ENCODE data around the gene COL4A1. TPM values are rescaled to one million over a fixed set of nuclear protein-coding genes. Genes with fewer than 3 reads are reported as not detected.

Gene COL4A1
- polyA plus RNA-seq, 1 of the 3 experiments (the other 2 are of a cell fraction) = 30.3 TPM

DNA sequence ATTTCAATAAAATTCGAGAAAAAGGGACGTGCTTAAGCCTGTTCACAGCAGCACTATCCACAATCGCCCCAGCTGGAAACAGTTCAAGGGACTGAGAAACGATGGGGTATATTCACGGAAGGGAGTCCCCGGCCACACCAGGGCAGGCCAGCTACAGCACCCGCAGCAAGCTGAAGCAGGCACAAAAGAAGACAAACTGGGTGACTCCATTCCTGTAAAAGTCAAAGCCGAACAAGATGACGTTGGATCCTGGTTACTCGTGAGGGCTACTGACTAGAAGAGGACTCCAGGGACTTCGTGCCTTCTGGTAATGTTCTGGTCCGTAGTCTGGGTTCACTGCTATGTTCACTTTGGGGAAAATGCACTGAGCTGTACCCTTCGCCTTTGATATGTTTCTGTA, 57.6 kb downstream of the COL4A1 start:
- 91% methylated on average over 13 of the region's 13 CpGs for WGBS (ENCODE audit: low lambda C conversion rate)
- ChIA-PET CTCF (interaction anchor here (0.9 to 1.1 kb wide), 4 partner anchors 11 to 28 kb away, joined by 3 read pairs; no protein-coding TSS in a partner anchor), POLR2A (no interaction called here)
- H3K9ac ChIP-seq = no peak overlapping the region
- peaks cover 39% of the 10 kb centered on the region for H3F3A ChIP-seq (replicated peaks; ENCODE audit: insufficient read depth)
- no peaks in the 10 kb centered on the region for H3K27me3 ChIP-seq (ENCODE audit: insufficient read depth)
- no peaks in the 10 kb centered on the region for H3K9me3 ChIP-seq
- H3K79me2 ChIP-seq (ENCODE audit: insufficient read depth) = peaks cover 66% of the 10 kb centered on the region
- H3K4me1 ChIP-seq (ENCODE audit: control insufficient read depth in 1 of 2, insufficient read depth in 2 of 2, low read depth in 1 of 2, low read length in 1 of 2) = peaks cover 23 to 44% of the 10 kb centered on the region in 2 experiments
- TF ChIP-seq GATA2 (CRISPR knock-in tag; IDR thresholded peaks at IDR 0.05) = no peak
- TF ChIP-seq FOXJ3 (CRISPR knock-in tag; IDR thresholded peaks at IDR 0.05) = no peak
- TF ChIP-seq EP300 (IDR thresholded peaks at IDR 0.05; ENCODE audit: borderline replicate concordance in 1 of 2, low read depth in 1 of 2, low read length in 1 of 2) = no peak
- TF ChIP-seq MXI1 (IDR thresholded peaks at IDR 0.05; ENCODE audit: low read depth, low read length) = no peak
- TF ChIP-seq, protein P1, sequence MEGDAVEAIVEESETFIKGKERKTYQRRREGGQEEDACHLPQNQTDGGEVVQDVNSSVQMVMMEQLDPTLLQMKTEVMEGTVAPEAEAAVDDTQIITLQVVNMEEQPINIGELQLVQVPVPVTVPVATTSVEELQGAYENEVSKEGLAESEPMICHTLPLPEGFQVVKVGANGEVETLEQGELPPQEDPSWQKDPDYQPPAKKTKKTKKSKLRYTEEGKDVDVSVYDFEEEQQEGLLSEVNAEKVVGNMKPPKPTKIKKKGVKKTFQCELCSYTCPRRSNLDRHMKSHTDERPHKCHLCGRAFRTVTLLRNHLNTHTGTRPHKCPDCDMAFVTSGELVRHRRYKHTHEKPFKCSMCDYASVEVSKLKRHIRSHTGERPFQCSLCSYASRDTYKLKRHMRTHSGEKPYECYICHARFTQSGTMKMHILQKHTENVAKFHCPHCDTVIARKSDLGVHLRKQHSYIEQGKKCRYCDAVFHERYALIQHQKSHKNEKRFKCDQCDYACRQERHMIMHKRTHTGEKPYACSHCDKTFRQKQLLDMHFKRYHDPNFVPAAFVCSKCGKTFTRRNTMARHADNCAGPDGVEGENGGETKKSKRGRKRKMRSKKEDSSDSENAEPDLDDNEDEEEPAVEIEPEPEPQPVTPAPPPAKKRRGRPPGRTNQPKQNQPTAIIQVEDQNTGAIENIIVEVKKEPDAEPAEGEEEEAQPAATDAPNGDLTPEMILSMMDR (IDR thresholded peaks at IDR 0.05) = no peak
- TF ChIP-seq ELF1 (IDR thresholded peaks at IDR 0.05) = no peak
- TF ChIP-seq TAF1 (IDR thresholded peaks at IDR 0.05; ENCODE audit: borderline replicate concordance, low read depth, low read length) = no peak
- no peak for TF ChIP-seq RFX5 (IDR thresholded peaks at IDR 0.05; ENCODE audit: low read length)
- H2AFZ ChIP-seq (ENCODE audit: low read depth) = no peak overlapping the region
- peak overlapping the region in 1 of 2 experiments; percentile 61; a peak in 2 of 4 replicates for H3K27ac ChIP-seq (ENCODE audit: low read depth in 2 of 2, low read length in 1 of 2)
- H3K9me2 ChIP-seq = no peaks in the 10 kb centered on the region
- no peak for DNase-seq
- no peak overlapping the region for H3K4me2 ChIP-seq
- H4K20me1 ChIP-seq (ENCODE audit: insufficient read depth) = no peaks in the 10 kb centered on the region
- H3K4me3 ChIP-seq (ENCODE audit: low read depth in 2 of 2, low read length in 1 of 2) = no peak overlapping the region
- no peaks in the 10 kb centered on the region for H3K36me3 ChIP-seq (replicated peaks in 1 of 2; ENCODE audit: control insufficient read depth in 1 of 2, insufficient read depth in 2 of 2, low read length in 1 of 2)

DNA sequence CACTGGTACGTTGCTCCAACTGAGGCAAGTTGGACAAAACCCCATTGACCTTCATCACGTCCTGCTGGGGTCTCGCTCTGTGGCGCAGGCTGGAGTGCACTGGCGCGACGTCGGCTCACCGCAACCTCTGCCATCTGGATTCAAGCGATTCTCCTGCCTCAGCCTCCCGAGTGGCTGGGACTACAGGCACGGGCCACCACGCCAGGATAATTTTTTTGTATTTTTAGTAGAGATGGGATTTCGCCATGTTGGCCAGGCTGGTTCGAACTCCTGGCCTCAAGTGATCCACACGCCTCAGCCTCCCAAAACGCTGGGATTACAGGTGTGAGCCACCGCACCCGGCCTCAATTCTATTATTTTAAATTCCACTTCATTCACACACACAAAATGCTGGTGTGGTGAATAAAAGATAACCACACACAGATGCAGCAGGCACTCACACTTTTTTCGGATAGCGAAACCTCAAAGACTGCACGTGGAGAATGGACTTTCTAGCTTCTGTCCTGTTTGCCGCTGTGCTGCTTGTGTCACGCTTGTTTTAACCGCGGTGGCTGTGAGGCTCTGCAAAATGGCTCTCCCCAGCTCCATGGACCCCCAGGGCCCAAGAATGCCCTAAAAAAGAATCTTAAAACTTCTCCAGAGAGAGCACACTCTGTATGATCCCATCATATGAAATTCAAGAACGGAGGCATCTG, 58.4 kb downstream of the COL4A1 start:
- POLR2A ChIA-PET = no interaction called here
- Histone ChIP-seq H3F3A (replicated peaks; ENCODE audit: insufficient read depth) (peaks cover 31% of the 10 kb centered on the region), H3K9ac (no peak overlapping the region), H3K9me2 (no peaks in the 10 kb centered on the region), H3K9me3 (no peaks in the 10 kb centered on the region), H3K36me3 (replicated peaks in 1 of 2; ENCODE audit: control insufficient read depth in 1 of 2, insufficient read depth in 2 of 2, low read length in 1 of 2) (no peaks in the 10 kb centered on the region), H3K4me3 (ENCODE audit: low read depth in 2 of 2, low read length in 1 of 2) (no peak overlapping the region), H3K79me2 (ENCODE audit: insufficient read depth) (peaks cover 72% of the 10 kb centered on the region), H3K4me2 (no peak overlapping the region), H3K4me1 (ENCODE audit: control insufficient read depth in 1 of 2, insufficient read depth in 2 of 2, low read depth in 1 of 2, low read length in 1 of 2) (peaks cover 24 to 45% of the 10 kb centered on the region in 2 experiments), H3K27ac (ENCODE audit: low read depth in 2 of 2, low read length in 1 of 2) (peak overlapping the region in 1 of 2 experiments; percentile 70; a peak in 2 of 4 replicates), H3K27me3 (ENCODE audit: insufficient read depth) (no peaks in the 10 kb centered on the region), H2AFZ (ENCODE audit: low read depth) (no peak overlapping the region), H4K20me1 (ENCODE audit: insufficient read depth) (no peaks in the 10 kb centered on the region)
- no peak for DNase-seq
- CTCF ChIA-PET = interaction anchor here (0.6 to 2.9 kb wide), 19 partner anchors 10 to 196 kb away, joined by 3 to 15 read pairs (median 3); partner anchors contain the start of genes COL4A1 and COL4A2
- WGBS (ENCODE audit: low lambda C conversion rate) = 97% methylated on average over 24 of the region's 27 CpGs
- no peak for TF ChIP-seq TCF12 (IDR thresholded peaks at IDR 0.05)
- no peak for TF ChIP-seq NFIC (IDR thresholded peaks at IDR 0.05; ENCODE audit: borderline replicate concordance)
- TF ChIP-seq, protein P2, sequence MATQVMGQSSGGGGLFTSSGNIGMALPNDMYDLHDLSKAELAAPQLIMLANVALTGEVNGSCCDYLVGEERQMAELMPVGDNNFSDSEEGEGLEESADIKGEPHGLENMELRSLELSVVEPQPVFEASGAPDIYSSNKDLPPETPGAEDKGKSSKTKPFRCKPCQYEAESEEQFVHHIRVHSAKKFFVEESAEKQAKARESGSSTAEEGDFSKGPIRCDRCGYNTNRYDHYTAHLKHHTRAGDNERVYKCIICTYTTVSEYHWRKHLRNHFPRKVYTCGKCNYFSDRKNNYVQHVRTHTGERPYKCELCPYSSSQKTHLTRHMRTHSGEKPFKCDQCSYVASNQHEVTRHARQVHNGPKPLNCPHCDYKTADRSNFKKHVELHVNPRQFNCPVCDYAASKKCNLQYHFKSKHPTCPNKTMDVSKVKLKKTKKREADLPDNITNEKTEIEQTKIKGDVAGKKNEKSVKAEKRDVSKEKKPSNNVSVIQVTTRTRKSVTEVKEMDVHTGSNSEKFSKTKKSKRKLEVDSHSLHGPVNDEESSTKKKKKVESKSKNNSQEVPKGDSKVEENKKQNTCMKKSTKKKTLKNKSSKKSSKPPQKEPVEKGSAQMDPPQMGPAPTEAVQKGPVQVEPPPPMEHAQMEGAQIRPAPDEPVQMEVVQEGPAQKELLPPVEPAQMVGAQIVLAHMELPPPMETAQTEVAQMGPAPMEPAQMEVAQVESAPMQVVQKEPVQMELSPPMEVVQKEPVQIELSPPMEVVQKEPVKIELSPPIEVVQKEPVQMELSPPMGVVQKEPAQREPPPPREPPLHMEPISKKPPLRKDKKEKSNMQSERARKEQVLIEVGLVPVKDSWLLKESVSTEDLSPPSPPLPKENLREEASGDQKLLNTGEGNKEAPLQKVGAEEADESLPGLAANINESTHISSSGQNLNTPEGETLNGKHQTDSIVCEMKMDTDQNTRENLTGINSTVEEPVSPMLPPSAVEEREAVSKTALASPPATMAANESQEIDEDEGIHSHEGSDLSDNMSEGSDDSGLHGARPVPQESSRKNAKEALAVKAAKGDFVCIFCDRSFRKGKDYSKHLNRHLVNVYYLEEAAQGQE (IDR thresholded peaks at IDR 0.05; ENCODE audit: low read depth, low read length) = no peak
- TF ChIP-seq, protein P3, sequence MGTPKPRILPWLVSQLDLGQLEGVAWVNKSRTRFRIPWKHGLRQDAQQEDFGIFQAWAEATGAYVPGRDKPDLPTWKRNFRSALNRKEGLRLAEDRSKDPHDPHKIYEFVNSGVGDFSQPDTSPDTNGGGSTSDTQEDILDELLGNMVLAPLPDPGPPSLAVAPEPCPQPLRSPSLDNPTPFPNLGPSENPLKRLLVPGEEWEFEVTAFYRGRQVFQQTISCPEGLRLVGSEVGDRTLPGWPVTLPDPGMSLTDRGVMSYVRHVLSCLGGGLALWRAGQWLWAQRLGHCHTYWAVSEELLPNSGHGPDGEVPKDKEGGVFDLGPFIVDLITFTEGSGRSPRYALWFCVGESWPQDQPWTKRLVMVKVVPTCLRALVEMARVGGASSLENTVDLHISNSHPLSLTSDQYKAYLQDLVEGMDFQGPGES (IDR thresholded peaks at IDR 0.05; ENCODE audit: low read depth, low read length) = no peak
- TF ChIP-seq SMC3 (IDR thresholded peaks at IDR 0.05; ENCODE audit: low read depth, low read length) = no peak
- TF ChIP-seq, protein P4, sequence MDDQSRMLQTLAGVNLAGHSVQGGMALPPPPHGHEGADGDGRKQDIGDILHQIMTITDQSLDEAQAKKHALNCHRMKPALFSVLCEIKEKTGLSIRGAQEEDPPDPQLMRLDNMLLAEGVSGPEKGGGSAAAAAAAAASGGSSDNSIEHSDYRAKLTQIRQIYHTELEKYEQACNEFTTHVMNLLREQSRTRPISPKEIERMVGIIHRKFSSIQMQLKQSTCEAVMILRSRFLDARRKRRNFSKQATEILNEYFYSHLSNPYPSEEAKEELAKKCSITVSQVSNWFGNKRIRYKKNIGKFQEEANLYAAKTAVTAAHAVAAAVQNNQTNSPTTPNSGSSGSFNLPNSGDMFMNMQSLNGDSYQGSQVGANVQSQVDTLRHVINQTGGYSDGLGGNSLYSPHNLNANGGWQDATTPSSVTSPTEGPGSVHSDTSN (IDR thresholded peaks at IDR 0.05) = no peak
- TF ChIP-seq, protein P5, sequence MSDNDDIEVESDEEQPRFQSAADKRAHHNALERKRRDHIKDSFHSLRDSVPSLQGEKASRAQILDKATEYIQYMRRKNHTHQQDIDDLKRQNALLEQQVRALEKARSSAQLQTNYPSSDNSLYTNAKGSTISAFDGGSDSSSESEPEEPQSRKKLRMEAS (IDR thresholded peaks at IDR 0.05; ENCODE audit: low read depth) = no peak
- TF ChIP-seq FOSL2 (IDR thresholded peaks at IDR 0.05; ENCODE audit: borderline replicate concordance, low read depth) = no peak
- no peak for TF ChIP-seq RCOR1 (IDR thresholded peaks at IDR 0.05; ENCODE audit: low read length)
- TF ChIP-seq TAF1 (IDR thresholded peaks at IDR 0.05; ENCODE audit: borderline replicate concordance, low read depth, low read length) = no peak
- no peak for TF ChIP-seq GABPA (IDR thresholded peaks at IDR 0.05; ENCODE audit: low read depth)
- no peak for TF ChIP-seq NRF1 (IDR thresholded peaks at IDR 0.05; ENCODE audit: low read depth, low read length)
